Naive thymus-derived CD4-positive, alpha-beta T cell (primary cell): Measurements from ENCODE around the gene PSMC4. TPM values are rescaled to one million over a fixed set of nuclear protein-coding genes. Genes with fewer than 3 reads are reported as not detected.

ENCODE experiments used
- ATAC-seq: fragments of 150-1000 bp; cut with Tn5 transposase; 2 replicates; pipeline ENCODE4 v1.10.0; 2021; ENCODE audit warnings: mild to moderate bottlenecking, moderate library complexity
- CTCF ChIA-PET: fragments of 350-600 bp; sonication (Branson Sonifier 250); formaldehyde crosslinking; loops from one replicate; lab custom pipeline; 2021; ENCODE audit warnings: antibody characterized with exemption; lab: Charles Lee
- POLR2A ChIA-PET: fragments of 350-600 bp; sonication (Branson Sonifier 250); formaldehyde crosslinking; loops from one replicate; lab custom pipeline; 2021; ENCODE audit warnings: antibody characterized with exemption, inconsistent platforms; lab: Charles Lee
- DNase-seq, 9 donors: peaks; one replicate each; pipeline versions ENCODE4 v3.0.0 to v3.0.0-alpha.2; 2020 to 2022; ENCODE audit warnings: mixed read lengths in 1 of 9
- H3K27ac ChIP-seq: one replicate; pipeline ENCODE4 v1.7.0; 2013; ENCODE audit warnings: mild to moderate bottlenecking, low read depth, low read length, moderate library complexity
- H3K27me3 ChIP-seq, 2 donors: one replicate each; pipeline ENCODE4 v1.7.0; 2013; ENCODE audit warnings: low read length in 2 of 2, mild to moderate bottlenecking in 2 of 2, moderate library complexity in 2 of 2; ENCODE audit not compliant: control insufficient read depth in 2 of 2, insufficient read depth in 2 of 2
- H3K36me3 ChIP-seq, 3 experiments: 1 replicate in 2 of 3; 2 replicates in 1 of 3; pipeline ENCODE4 v1.7.0; 2013; ENCODE audit warnings: low read length in 3 of 3, mild to moderate bottlenecking in 3 of 3, moderate library complexity in 1 of 3; ENCODE audit not compliant: insufficient read depth in 3 of 3, control insufficient read depth in 2 of 3
- H3K4me1 ChIP-seq, 2 donors: one replicate each; pipeline ENCODE4 v1.7.0; 2013; ENCODE audit warnings: low read length in 2 of 2, mild to moderate bottlenecking in 2 of 2, moderate library complexity in 1 of 2; ENCODE audit not compliant: control insufficient read depth in 2 of 2, insufficient read depth in 2 of 2
- H3K4me3 ChIP-seq: 2 replicates; pipeline ENCODE4 v1.7.0; 2013; ENCODE audit warnings: mild to moderate bottlenecking, low read length
- H3K9me3 ChIP-seq, 3 experiments: 1 replicate in 2 of 3; 2 replicates in 1 of 3; pipeline ENCODE4 v1.7.0; 2013; ENCODE audit warnings: low read length in 3 of 3; ENCODE audit not compliant: control insufficient read depth in 2 of 3
- H3K27ac Mint-ChIP-seq, 9 donors: one replicate each; pipeline ENCODE4 v1.8.0; 2020 to 2022; ENCODE audit warnings: mixed read lengths in 9 of 9, mild to moderate bottlenecking in 8 of 9, moderate library complexity in 5 of 9, inconsistent platforms in 2 of 9
- H3K27me3 Mint-ChIP-seq, 5 donors: one replicate each; pipeline ENCODE4 v1.8.0; 2021 to 2022; ENCODE audit warnings: mixed read lengths in 5 of 5, mild to moderate bottlenecking in 1 of 5
- H3K36me3 Mint-ChIP-seq, 5 donors: one replicate each; pipeline ENCODE4 v1.8.0; 2020 to 2022; ENCODE audit warnings: mixed read lengths in 5 of 5, mild to moderate bottlenecking in 3 of 5, inconsistent platforms in 1 of 5
- H3K4me1 Mint-ChIP-seq, 7 donors: one replicate each; pipeline ENCODE4 v1.8.0; 2020 to 2022; ENCODE audit warnings: mixed read lengths in 7 of 7, mild to moderate bottlenecking in 3 of 7, inconsistent platforms in 1 of 7
- H3K4me3 Mint-ChIP-seq, 10 donors: one replicate each; pipeline ENCODE4 v1.8.0; 2020 to 2022; ENCODE audit warnings: mild to moderate bottlenecking in 10 of 10, mixed read lengths in 10 of 10, moderate library complexity in 6 of 10, inconsistent platforms in 2 of 10
- H3K9me3 Mint-ChIP-seq, 11 donors: one replicate each; pipeline ENCODE4 v1.8.0; 2020 to 2022; ENCODE audit warnings: mixed read lengths in 11 of 11, mild to moderate bottlenecking in 4 of 11, inconsistent platforms in 1 of 11, moderate library complexity in 1 of 11
- intact Hi-C, 2 donors: fragments of 100-400 bp; cut with micrococcal nuclease; formaldehyde crosslinking; loops; one replicate each; pipeline ENCODE4 v1.15.1; 2023
- polyA plus RNA-seq, 2 donors: library from polyadenylated mRNA; unstranded; fragments of 300-500 nt; fragmentation: Illumina TruSeq; gene quantifications; one replicate each; pipeline ENCODE4 v1.2.3, GENCODE V29; 2021
- total RNA-seq, 6 experiments: library from RNA in 5 of 6; stranded (reverse) in 5 of 6; gene quantifications; 1 replicate in 5 of 6; 2 replicates in 1 of 6; pipeline ENCODE4 v1.2.3 and lab custom pipeline; 2021 to 2026

Gene PSMC4
- total and polyA plus RNA-seq, 7 experiments from 2014 or later, result 48.7 to 146 (median 72.7) TPM

- Histone ChIP-seq H3K36me3 (no peaks in the 10 kb centered on the region), H3K4me3 (no peak overlapping the region), H3K27ac (no peak overlapping the region), H3K9me3 (peaks cover 18 to 60% (median 28%) of the 10 kb centered on the region in 3 experiments), H3K27me3 (no peaks in the 10 kb centered on the region), H3K4me1 (no peaks in the 10 kb centered on the region)
- H3K27me3 Mint-ChIP-seq, result no peaks in the 10 kb centered on the region
- H3K4me1 Mint-ChIP-seq, result peaks cover 0 to 2% (median 0%) of the 10 kb centered on the region in 7 donors
- H3K4me3 Mint-ChIP-seq, result no peak overlapping the region
- ChIA-PET POLR2A (no interaction called here), CTCF (no interaction called here)
- no peak for ATAC-seq
- intact Hi-C loops, result loop anchor here in 1 of 2 donors (10.0 kb wide), 1 partner anchor 51 kb away; no protein-coding TSS in a partner anchor
- H3K36me3 Mint-ChIP-seq, result peaks cover 0 to 48% (median 17%) of the 10 kb centered on the region in 5 donors
- peaks cover 4 to 95% (median 60%) of the 10 kb centered on the region in 11 donors for H3K9me3 Mint-ChIP-seq
- no peak overlapping the region for H3K27ac Mint-ChIP-seq
- no peak for DNase-seq
These were observed 53.0 kb downstream of the PSMC4 start for GRCh38 chr19:40023969-40024368.

DNA sequence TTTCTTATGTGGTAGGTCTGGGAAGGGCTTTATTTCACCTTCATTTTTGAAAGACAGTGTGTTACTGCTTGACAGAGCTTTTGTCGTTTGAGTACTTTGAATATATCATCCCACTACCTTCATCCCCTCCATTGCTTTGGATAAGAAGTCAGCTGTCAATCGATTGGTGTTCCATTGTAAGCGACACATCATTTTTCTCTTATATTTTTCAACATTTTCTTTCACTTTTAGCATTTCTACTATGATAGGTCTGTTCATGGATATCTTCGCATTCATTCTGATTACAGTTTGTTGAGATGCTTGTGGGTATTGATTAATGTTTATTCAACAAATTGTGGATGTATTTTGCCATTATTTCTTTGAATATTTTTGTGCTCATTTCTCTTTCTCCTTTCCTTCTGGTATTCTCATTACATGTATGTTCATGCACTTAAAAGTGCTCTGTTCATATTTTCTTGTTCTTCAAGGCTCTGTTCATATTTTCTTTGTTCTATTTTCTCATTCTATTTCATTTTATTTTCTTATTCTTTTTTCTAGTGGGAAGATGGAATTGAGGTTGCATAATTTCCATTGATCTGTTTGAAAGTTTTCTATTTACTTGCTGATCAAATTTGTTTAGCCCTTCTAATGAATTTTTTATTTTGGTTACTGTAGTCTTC, 55.1 kb downstream of the PSMC4 start:
- Mint-ChIP-seq H3K27me3 (no peaks in the 10 kb centered on the region), H3K9me3 (peaks cover 8 to 95% (median 70%) of the 10 kb centered on the region in 11 donors), H3K4me3 (no peak overlapping the region), H3K27ac (peak overlapping the region in 1 of 9 donors; percentile 26), H3K36me3 (peaks cover 8 to 39% (median 29%) of the 10 kb centered on the region in 5 donors), H3K4me1 (peaks cover 0 to 2% (median 0%) of the 10 kb centered on the region in 7 donors)
- ChIA-PET POLR2A (no interaction called here), CTCF (interaction anchor here (0.8 kb wide), 1 partner anchor 8 kb away, joined by 3 read pairs; no protein-coding TSS in a partner anchor)
- Histone ChIP-seq H3K4me1 (no peaks in the 10 kb centered on the region), H3K27ac (no peak overlapping the region), H3K4me3 (no peak overlapping the region), H3K9me3 (peaks cover 18 to 71% (median 32%) of the 10 kb centered on the region in 3 experiments), H3K36me3 (no peaks in the 10 kb centered on the region), H3K27me3 (no peaks in the 10 kb centered on the region)
- no peak for DNase-seq
- ATAC-seq, result no peak
- intact Hi-C loops, result loop anchor here in 1 of 2 donors (10.0 kb wide), 1 partner anchor 49 kb away; no protein-coding TSS in a partner anchor

DNA sequence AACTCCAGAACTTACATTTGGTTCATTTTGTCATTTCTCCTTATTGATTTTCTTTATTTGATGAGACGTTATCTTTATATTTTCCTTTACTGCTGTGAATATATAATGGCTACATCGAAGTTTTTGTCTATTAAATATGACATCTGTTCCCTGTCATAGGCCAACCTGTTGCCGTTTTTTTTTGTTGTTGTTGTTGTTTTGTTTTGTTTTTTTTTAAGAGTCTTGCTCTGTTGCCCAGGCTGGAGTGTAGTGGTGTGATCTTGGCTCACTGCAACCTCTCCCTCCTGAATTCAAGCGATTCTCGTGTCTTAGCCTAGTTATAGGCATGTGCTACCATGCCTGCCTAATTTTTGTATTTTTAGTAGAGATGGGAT, 55.6 kb downstream of the PSMC4 start:
- intact Hi-C loops, result loop anchor here in 1 of 2 donors (10.0 kb wide), 1 partner anchor 48 kb away; no protein-coding TSS in a partner anchor
- Mint-ChIP-seq H3K4me3 (no peak overlapping the region), H3K9me3 (peaks cover 8 to 95% (median 67%) of the 10 kb centered on the region in 11 donors), H3K27ac (peak overlapping the region in 1 of 9 donors; percentile 26), H3K4me1 (peaks cover 0 to 2% (median 0%) of the 10 kb centered on the region in 7 donors), H3K27me3 (no peaks in the 10 kb centered on the region), H3K36me3 (peaks cover 8 to 36% (median 26%) of the 10 kb centered on the region in 5 donors)
- Histone ChIP-seq H3K27me3 (no peaks in the 10 kb centered on the region), H3K4me1 (no peaks in the 10 kb centered on the region), H3K36me3 (no peaks in the 10 kb centered on the region), H3K9me3 (peaks cover 18 to 76% (median 32%) of the 10 kb centered on the region in 3 experiments), H3K27ac (no peak overlapping the region), H3K4me3 (no peak overlapping the region)
- POLR2A ChIA-PET, result no interaction called here
- no peak for DNase-seq
- CTCF ChIA-PET, result interaction anchor here (0.8 kb wide), 1 partner anchor 9 kb away, joined by 3 read pairs; no protein-coding TSS in a partner anchor
- no peak for ATAC-seq

Other genes with a start within 250 kb of the PSMC4 start
- 10 to 100 TPM in 2 of 5 experiments, 1 to 10 TPM in 2, under 1 TPM in 1; 0.81 to 50.4 (median 2.0) TPM for gene CLC, start 233.1 kb upstream of the PSMC4 start, total RNA-seq
- gene CLC, start 233.1 kb upstream of the PSMC4 start, polyA plus RNA-seq, result not detected
- not detected for gene LEUTX, start 192.3 kb upstream of the PSMC4 start, total RNA-seq
- gene LEUTX, start 192.3 kb upstream of the PSMC4 start, polyA plus RNA-seq, result not detected
- 10 to 100 TPM; 12.3 to 38.9 (median 23.5) TPM for gene DYRK1B, start 137.0 kb upstream of the PSMC4 start, total RNA-seq
- 1 to 10 TPM; 3.0 to 8.4 TPM for gene DYRK1B, start 137.0 kb upstream of the PSMC4 start, polyA plus RNA-seq
- gene FBL, start 124.8 kb upstream of the PSMC4 start, total RNA-seq, result 100 to 1,000 TPM; 237 to 387 (median 369) TPM
- gene FBL, start 124.8 kb upstream of the PSMC4 start, polyA plus RNA-seq, result 100 to 1,000 TPM; 222 to 241 TPM
- 100 to 1,000 TPM in 2 of 5 experiments, 10 to 100 TPM in 3; 14.9 to 118 (median 28.1) TPM for gene FCGBP, start 36.5 kb upstream of the PSMC4 start, total RNA-seq
- gene FCGBP, start 36.5 kb upstream of the PSMC4 start, polyA plus RNA-seq, result 1 to 10 TPM in 1 of 2 donors, under 1 TPM in 1; 0.57 to 1.6 TPM
- gene ZNF546, start 25.9 kb downstream of the PSMC4 start, total RNA-seq, result 10 to 100 TPM in 2 of 5 experiments, 1 to 10 TPM in 3; 4.7 to 24.8 (median 7.5) TPM
- gene ZNF546, start 25.9 kb downstream of the PSMC4 start, polyA plus RNA-seq, result 1 to 10 TPM; 7.0 to 7.6 TPM
- gene ZNF780B, start 85.1 kb downstream of the PSMC4 start, total RNA-seq, result 10 to 100 TPM; 22.7 to 85.2 (median 35.2) TPM
- 10 to 100 TPM; 12.0 to 22.9 TPM for gene ZNF780B, start 85.1 kb downstream of the PSMC4 start, polyA plus RNA-seq
- gene ZNF780A, start 119.8 kb downstream of the PSMC4 start, total RNA-seq, result 10 to 100 TPM; 13.9 to 49.5 (median 22.1) TPM
- 10 to 100 TPM; 18.4 to 21.2 TPM for gene ZNF780A, start 119.8 kb downstream of the PSMC4 start, polyA plus RNA-seq
- 10 to 100 TPM; 22.3 to 31.5 (median 27.0) TPM for gene MAP3K10, start 220.3 kb downstream of the PSMC4 start, total RNA-seq
- gene MAP3K10, start 220.3 kb downstream of the PSMC4 start, polyA plus RNA-seq, result under 1 TPM; 0.09 to 0.52 TPM
- not detected for gene TTC9B, start 247.2 kb downstream of the PSMC4 start, total RNA-seq
- gene TTC9B, start 247.2 kb downstream of the PSMC4 start, polyA plus RNA-seq, result not detected